ENCODE results near the gene TUBB. TPM values are rescaled to one million over a fixed set of nuclear protein-coding genes. Genes with fewer than 3 reads are reported as not detected.

TUBB gene
- total RNA-seq, 1 experiment from 2014 or later: 886 TPM

DNA sequence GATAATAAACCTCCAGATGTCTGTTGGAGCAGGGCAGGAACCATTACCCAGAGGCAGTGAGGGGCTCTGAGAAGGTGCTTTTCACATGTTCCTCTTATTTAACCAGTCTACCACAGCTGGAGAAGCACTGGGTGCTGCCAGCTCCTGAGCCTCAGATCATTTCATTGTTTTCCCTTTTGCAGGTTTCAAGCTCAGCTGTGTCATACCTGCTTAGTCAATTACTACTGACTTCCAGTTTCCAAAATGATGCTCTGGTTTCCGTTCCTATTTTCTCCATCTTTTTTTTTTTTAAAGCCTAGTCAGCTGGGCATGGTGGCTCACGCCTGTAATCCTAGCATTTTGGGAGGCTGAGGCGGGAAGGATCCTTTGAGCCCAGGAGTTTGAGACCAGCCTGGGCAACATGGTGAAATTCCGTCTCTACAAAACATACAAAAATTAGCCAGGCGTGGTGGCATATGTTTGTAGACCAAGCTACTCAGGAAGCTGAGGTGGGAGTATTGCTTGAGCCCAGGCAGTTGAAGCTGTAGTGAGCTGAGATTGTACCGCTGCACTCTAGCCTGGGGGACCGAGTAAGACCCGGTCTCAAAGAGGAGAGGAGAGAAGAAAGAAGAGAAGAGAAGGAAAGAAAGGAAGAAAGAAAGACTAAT, 15.6 kb downstream of the TUBB start:
- no peak overlapping the region for H3K27ac ChIP-seq (ENCODE audit: low read depth, low read length)
- no peaks in the 10 kb centered on the region for H4K20me1 ChIP-seq (ENCODE audit: insufficient read depth)
- H3K9me2 ChIP-seq (ENCODE audit: insufficient read depth): no peaks in the 10 kb centered on the region
- TF ChIP-seq, protein P1, sequence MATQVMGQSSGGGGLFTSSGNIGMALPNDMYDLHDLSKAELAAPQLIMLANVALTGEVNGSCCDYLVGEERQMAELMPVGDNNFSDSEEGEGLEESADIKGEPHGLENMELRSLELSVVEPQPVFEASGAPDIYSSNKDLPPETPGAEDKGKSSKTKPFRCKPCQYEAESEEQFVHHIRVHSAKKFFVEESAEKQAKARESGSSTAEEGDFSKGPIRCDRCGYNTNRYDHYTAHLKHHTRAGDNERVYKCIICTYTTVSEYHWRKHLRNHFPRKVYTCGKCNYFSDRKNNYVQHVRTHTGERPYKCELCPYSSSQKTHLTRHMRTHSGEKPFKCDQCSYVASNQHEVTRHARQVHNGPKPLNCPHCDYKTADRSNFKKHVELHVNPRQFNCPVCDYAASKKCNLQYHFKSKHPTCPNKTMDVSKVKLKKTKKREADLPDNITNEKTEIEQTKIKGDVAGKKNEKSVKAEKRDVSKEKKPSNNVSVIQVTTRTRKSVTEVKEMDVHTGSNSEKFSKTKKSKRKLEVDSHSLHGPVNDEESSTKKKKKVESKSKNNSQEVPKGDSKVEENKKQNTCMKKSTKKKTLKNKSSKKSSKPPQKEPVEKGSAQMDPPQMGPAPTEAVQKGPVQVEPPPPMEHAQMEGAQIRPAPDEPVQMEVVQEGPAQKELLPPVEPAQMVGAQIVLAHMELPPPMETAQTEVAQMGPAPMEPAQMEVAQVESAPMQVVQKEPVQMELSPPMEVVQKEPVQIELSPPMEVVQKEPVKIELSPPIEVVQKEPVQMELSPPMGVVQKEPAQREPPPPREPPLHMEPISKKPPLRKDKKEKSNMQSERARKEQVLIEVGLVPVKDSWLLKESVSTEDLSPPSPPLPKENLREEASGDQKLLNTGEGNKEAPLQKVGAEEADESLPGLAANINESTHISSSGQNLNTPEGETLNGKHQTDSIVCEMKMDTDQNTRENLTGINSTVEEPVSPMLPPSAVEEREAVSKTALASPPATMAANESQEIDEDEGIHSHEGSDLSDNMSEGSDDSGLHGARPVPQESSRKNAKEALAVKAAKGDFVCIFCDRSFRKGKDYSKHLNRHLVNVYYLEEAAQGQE (IDR thresholded peaks at IDR 0.05; ENCODE audit: low read depth): no peak
- TF ChIP-seq, protein P2, sequence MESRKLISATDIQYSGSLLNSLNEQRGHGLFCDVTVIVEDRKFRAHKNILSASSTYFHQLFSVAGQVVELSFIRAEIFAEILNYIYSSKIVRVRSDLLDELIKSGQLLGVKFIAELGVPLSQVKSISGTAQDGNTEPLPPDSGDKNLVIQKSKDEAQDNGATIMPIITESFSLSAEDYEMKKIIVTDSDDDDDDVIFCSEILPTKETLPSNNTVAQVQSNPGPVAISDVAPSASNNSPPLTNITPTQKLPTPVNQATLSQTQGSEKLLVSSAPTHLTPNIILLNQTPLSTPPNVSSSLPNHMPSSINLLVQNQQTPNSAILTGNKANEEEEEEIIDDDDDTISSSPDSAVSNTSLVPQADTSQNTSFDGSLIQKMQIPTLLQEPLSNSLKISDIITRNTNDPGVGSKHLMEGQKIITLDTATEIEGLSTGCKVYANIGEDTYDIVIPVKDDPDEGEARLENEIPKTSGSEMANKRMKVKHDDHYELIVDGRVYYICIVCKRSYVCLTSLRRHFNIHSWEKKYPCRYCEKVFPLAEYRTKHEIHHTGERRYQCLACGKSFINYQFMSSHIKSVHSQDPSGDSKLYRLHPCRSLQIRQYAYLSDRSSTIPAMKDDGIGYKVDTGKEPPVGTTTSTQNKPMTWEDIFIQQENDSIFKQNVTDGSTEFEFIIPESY (IDR thresholded peaks at IDR 0.05; ENCODE audit: extremely low read depth, insufficient replicate concordance, low read length): no peak
- TF ChIP-seq ZNF274 (IDR thresholded peaks at IDR 0.05; ENCODE audit: low read depth, low read length): no peak
- TF ChIP-seq CEBPB (IDR thresholded peaks at IDR 0.05; ENCODE audit: low read depth): no peak
- TF ChIP-seq EGR1 (IDR thresholded peaks at IDR 0.05; ENCODE audit: low read depth): no peak
- no peak for TF ChIP-seq ZFX (IDR thresholded peaks at IDR 0.05)
- no peak for TF ChIP-seq SRF (IDR thresholded peaks at IDR 0.05; ENCODE audit: low read depth)
- no peak for TF ChIP-seq SP1 (IDR thresholded peaks at IDR 0.05; ENCODE audit: low read depth)
- TF ChIP-seq FOSL1 (IDR thresholded peaks at IDR 0.05; ENCODE audit: low read depth): no peak
- TF ChIP-seq YY1 (IDR thresholded peaks at IDR 0.05; ENCODE audit: extremely low read depth, insufficient replicate concordance, low read depth, low read length): no peak
- TF ChIP-seq RAD21 (IDR thresholded peaks at IDR 0.05; ENCODE audit: low read depth): no peak
- TF ChIP-seq, protein P3, sequence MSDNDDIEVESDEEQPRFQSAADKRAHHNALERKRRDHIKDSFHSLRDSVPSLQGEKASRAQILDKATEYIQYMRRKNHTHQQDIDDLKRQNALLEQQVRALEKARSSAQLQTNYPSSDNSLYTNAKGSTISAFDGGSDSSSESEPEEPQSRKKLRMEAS (IDR thresholded peaks at IDR 0.05): no peak
- no peak for TF ChIP-seq TCF7L2 (IDR thresholded peaks at IDR 0.05; ENCODE audit: borderline replicate concordance, extremely low read depth, insufficient read depth, insufficient read length)
- TF ChIP-seq CBX3 (IDR thresholded peaks at IDR 0.05; ENCODE audit: low read depth): no peak
- no peak for TF ChIP-seq JUND (IDR thresholded peaks at IDR 0.05)
- TF ChIP-seq EZH2 (IDR thresholded peaks at IDR 0.05): no peak
- H3K9ac ChIP-seq (ENCODE audit: low read length): no peak overlapping the region
- H3K4me2 ChIP-seq (ENCODE audit: low read length): no peak overlapping the region
- no peak for DNase-seq (ENCODE audit: low read depth, low spot score)
- H2AFZ ChIP-seq (ENCODE audit: low read depth, low read length, poor library complexity, severe bottlenecking): no peak overlapping the region
- no peaks in the 10 kb centered on the region for H3K9me3 ChIP-seq (ENCODE audit: control insufficient read depth in 1 of 2, insufficient read depth in 1 of 2, low read depth in 1 of 2, low read length in 2 of 2)
- H3K4me1 ChIP-seq (ENCODE audit: control insufficient read depth in 1 of 2, insufficient read depth in 2 of 2, low read length in 2 of 2): peaks cover 20 to 36% of the 10 kb centered on the region in 2 experiments
- no peak overlapping the region for H3K4me3 ChIP-seq (replicated peaks in 1 of 2; ENCODE audit: low read depth in 1 of 2, low read length in 2 of 2)
- CTCF ChIA-PET: interaction anchor here (1.1 kb wide), 1 partner anchor 254 kb away, joined by 3 read pairs; no protein-coding TSS in a partner anchor
- no peak for ATAC-seq
- POLR2A ChIA-PET: interaction anchor here (0.7 to 1.5 kb wide), 2 partner anchors 10 to 123 kb away, joined by 3 to 4 read pairs; no protein-coding TSS in a partner anchor
- H3K79me2 ChIP-seq (ENCODE audit: insufficient read depth, low read length): no peaks in the 10 kb centered on the region
- H3K36me3 ChIP-seq (ENCODE audit: control insufficient read depth in 1 of 2, insufficient read depth in 2 of 2, low read length in 2 of 2): peaks cover 2 to 3% of the 10 kb centered on the region in 2 experiments; a peak in 1 of 4 replicates
- intact Hi-C loops (cut with micrococcal nuclease): no loop called here
- H3K27me3 ChIP-seq (ENCODE audit: insufficient read depth, low read length): no peaks in the 10 kb centered on the region
- RAD21 ChIA-PET (ENCODE audit: low non-redundant PET in 1 of 2, low total read pairs in 2 of 2, uncharacterized antibody in 2 of 2, unreplicated experiment in 2 of 2): no interaction called here
- BruUV-seq (replicated peaks): no TSS peak

Measured in HCT116 (cell line).